Stimulated activated naive CD8-positive, alpha-beta T cell treated with anti-CD3 and anti-CD28 coated beads, Interleukin-15, Interleukin-2, amounts not matched to agents 100 ng/mL and 50 ng/mL, for 24 hours (primary cell): ENCODE measurements around the gene PLPPR1.

Experiments used
- H3K27ac Mint-ChIP-seq: one replicate; pipeline ENCODE4 v1.8.0; 2021; ENCODE audit warnings: mild to moderate bottlenecking, mixed read lengths
- H3K27me3 Mint-ChIP-seq: one replicate; pipeline ENCODE4 v1.8.0; 2021; ENCODE audit warnings: mixed read lengths
- H3K36me3 Mint-ChIP-seq: one replicate; pipeline ENCODE4 v1.8.0; 2021; ENCODE audit warnings: low read depth, mixed read lengths
- H3K4me1 Mint-ChIP-seq: one replicate; pipeline ENCODE4 v1.8.0; 2021; ENCODE audit warnings: low read depth, mixed read lengths
- H3K4me3 Mint-ChIP-seq: one replicate; pipeline ENCODE4 v1.8.0; 2021; ENCODE audit warnings: mild to moderate bottlenecking, mixed read lengths
- H3K9me3 Mint-ChIP-seq: one replicate; pipeline ENCODE4 v1.8.0; 2021; ENCODE audit warnings: mixed read lengths

The PLPPR1 gene

GRCh38 chr9:101366038-101366756, 337.7 kb downstream of the PLPPR1 start:
- H3K9me3 Mint-ChIP-seq, result no peaks in the 10 kb centered on the region
- no peak overlapping the region for H3K4me3 Mint-ChIP-seq
- H3K36me3 Mint-ChIP-seq, result no peaks in the 10 kb centered on the region
- H3K27me3 Mint-ChIP-seq, result peaks cover 10% of the 10 kb centered on the region
- no peak overlapping the region for H3K27ac Mint-ChIP-seq
- H3K4me1 Mint-ChIP-seq, result no peaks in the 10 kb centered on the region

GRCh38 chr9:101367323-101367722, 338.8 kb downstream of the PLPPR1 start:
- H3K27me3 Mint-ChIP-seq, result peaks cover 17% of the 10 kb centered on the region
- no peaks in the 10 kb centered on the region for H3K9me3 Mint-ChIP-seq
- no peak overlapping the region for H3K27ac Mint-ChIP-seq
- H3K4me3 Mint-ChIP-seq, result no peak overlapping the region
- H3K4me1 Mint-ChIP-seq, result no peaks in the 10 kb centered on the region
- H3K36me3 Mint-ChIP-seq, result no peaks in the 10 kb centered on the region

GRCh38 chr9:101369286-101369685, 340.8 kb downstream of the PLPPR1 start:
- H3K27ac Mint-ChIP-seq, result no peak overlapping the region
- H3K9me3 Mint-ChIP-seq, result no peaks in the 10 kb centered on the region
- no peaks in the 10 kb centered on the region for H3K4me1 Mint-ChIP-seq
- no peak overlapping the region for H3K4me3 Mint-ChIP-seq
- peaks cover 21% of the 10 kb centered on the region for H3K27me3 Mint-ChIP-seq
- H3K36me3 Mint-ChIP-seq, result no peaks in the 10 kb centered on the region

GRCh38 chr9:101369884-101370531, 341.5 kb downstream of the PLPPR1 start:
- H3K27me3 Mint-ChIP-seq, result peaks cover 25% of the 10 kb centered on the region
- H3K4me3 Mint-ChIP-seq, result no peak overlapping the region
- no peaks in the 10 kb centered on the region for H3K4me1 Mint-ChIP-seq
- no peak overlapping the region for H3K27ac Mint-ChIP-seq
- no peaks in the 10 kb centered on the region for H3K9me3 Mint-ChIP-seq
- H3K36me3 Mint-ChIP-seq, result no peaks in the 10 kb centered on the region

GRCh38 chr9:101371813-101372212, 343.3 kb downstream of the PLPPR1 start:
- H3K27me3 Mint-ChIP-seq, result peaks cover 36% of the 10 kb centered on the region
- no peak overlapping the region for H3K4me3 Mint-ChIP-seq
- H3K36me3 Mint-ChIP-seq, result no peaks in the 10 kb centered on the region
- no peak overlapping the region for H3K27ac Mint-ChIP-seq
- H3K4me1 Mint-ChIP-seq, result no peaks in the 10 kb centered on the region
- no peaks in the 10 kb centered on the region for H3K9me3 Mint-ChIP-seq

GRCh38 chr9:101372327-101373118, 344.0 kb downstream of the PLPPR1 start:
- no peaks in the 10 kb centered on the region for H3K9me3 Mint-ChIP-seq

More at GRCh38 chr9:101372327-101373118, 344.0 kb downstream of the PLPPR1 start:
- Mint-ChIP-seq H3K36me3 (no peaks in the 10 kb centered on the region), H3K4me1 (no peaks in the 10 kb centered on the region), H3K27ac (no peak overlapping the region), H3K27me3 (peaks cover 34% of the 10 kb centered on the region), H3K4me3 (no peak overlapping the region)
